ENCODE data around the gene SRGAP1. TPM values are rescaled to one million over a fixed set of nuclear protein-coding genes. Genes with fewer than 3 reads are reported as not detected.
"Not testable (repeated sequence)": the region's sequence is repeated elsewhere in the genome, so short reads cannot be mapped to it uniquely, and the experiment has no call there.

The SRGAP1 gene
- total RNA-seq, 1 donor = 25.8 TPM

DNA sequence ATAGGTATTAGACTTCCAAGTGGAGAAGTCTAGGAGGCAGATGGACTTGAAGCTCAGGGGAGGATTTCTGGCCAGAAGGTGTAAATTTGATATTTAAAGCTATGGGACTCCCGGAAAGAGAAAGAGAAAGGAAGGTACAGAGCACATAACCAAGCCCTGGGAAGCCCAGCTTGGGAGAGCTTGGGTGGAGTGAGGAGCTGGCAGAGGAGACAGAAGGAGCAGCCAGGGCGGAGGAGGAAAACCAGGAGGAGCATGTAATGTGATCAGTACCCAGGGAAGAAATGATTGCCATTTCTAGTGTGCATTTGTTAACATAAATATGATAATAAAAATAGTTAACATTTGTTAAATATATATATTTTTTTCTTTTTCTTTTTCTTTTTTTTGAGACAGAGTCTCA is 310.2 kb downstream of the SRGAP1 start:
- TF ChIP-seq, protein P1, sequence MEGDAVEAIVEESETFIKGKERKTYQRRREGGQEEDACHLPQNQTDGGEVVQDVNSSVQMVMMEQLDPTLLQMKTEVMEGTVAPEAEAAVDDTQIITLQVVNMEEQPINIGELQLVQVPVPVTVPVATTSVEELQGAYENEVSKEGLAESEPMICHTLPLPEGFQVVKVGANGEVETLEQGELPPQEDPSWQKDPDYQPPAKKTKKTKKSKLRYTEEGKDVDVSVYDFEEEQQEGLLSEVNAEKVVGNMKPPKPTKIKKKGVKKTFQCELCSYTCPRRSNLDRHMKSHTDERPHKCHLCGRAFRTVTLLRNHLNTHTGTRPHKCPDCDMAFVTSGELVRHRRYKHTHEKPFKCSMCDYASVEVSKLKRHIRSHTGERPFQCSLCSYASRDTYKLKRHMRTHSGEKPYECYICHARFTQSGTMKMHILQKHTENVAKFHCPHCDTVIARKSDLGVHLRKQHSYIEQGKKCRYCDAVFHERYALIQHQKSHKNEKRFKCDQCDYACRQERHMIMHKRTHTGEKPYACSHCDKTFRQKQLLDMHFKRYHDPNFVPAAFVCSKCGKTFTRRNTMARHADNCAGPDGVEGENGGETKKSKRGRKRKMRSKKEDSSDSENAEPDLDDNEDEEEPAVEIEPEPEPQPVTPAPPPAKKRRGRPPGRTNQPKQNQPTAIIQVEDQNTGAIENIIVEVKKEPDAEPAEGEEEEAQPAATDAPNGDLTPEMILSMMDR (IDR thresholded peaks at IDR 0.05; ENCODE audit: insufficient read depth, low read length) = no peak
- no peak overlapping the region for H3K4me3 ChIP-seq (ENCODE audit: low read depth, low read length)
- DNase-seq (ENCODE audit: low read depth) = no peak

DNA sequence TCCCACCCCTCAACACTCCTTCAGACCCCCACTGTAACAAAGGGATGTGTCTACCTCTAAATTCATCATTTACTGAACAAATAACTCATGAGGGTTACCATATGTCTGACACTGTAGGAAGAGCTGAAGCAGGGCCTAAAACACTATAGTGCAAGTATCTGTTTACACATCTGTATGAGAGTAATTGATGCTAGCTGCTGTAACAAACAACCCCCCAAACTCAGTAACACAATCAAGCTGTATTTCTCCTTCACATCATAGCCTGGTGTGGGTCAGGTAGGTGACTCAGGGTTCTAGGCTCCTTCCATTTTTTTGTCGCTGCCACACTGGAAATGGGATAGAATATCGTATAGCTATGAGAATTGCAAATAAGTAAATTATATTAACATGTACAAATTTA is 312.6 kb downstream of the SRGAP1 start:
- no peak overlapping the region for H3K4me3 ChIP-seq (ENCODE audit: low read depth, low read length)
- DNase-seq (ENCODE audit: low read depth) = no peak
- TF ChIP-seq, protein P1 (IDR thresholded peaks at IDR 0.05; ENCODE audit: insufficient read depth, low read length) = no peak

DNA sequence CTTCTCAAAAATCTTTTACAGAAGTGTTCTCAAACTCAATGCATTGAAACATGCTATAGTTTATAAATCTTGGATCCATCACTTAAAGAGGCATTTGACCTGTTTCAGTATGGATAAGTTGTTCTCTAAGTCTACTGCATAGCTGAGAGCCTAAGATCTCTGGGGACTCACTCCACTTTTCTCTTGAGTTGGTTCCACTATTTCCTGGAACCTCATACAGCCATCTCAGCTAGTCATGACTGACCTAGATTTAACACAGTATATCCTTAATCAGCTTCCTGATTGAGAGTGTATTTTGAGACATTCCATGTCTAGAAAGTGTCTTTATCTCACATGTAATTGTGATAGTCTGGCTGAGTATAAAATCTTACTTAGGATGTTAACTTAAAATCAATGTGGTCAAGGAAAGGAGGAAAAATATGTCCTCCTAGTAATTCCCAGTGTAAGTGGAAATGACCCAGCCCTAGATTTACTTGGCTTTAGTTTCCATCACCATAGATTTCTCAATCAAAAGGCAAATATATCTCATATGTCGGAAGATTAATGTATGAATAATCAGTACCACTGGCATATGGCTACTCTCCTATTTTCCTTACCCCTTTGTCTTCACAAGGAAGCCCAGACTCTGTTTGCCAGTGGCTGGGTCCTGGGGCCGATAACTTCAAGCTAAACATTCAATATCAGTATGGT is 315.7 kb downstream of the SRGAP1 start:
- no peak overlapping the region for H3K4me3 ChIP-seq (ENCODE audit: low read depth, low read length)
- DNase-seq (ENCODE audit: low read depth) = peak; percentile 85
- TF ChIP-seq, protein P1 (IDR thresholded peaks at IDR 0.05; ENCODE audit: insufficient read depth, low read length) = no peak

DNA sequence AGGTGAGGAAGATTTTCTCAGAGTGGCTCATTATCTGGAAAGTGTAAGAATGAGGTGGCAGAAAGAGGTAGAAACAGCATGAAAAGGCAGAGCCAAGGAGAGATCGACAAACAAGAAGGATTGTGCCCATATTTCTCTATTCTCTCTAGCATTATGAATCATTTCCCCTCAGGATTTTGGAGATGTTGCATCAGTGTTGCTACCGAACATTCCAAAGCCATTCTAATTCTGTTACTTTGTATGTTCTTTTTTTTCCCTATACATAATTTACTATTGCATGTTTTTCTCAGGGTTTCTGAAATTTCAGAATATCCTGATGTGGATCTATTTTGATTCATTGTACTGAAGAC is 316.2 kb downstream of the SRGAP1 start:
- H3K4me3 ChIP-seq (ENCODE audit: low read depth, low read length) = no peak overlapping the region
- peak; percentile 94 for DNase-seq (ENCODE audit: low read depth)
- TF ChIP-seq, protein P1 (IDR thresholded peaks at IDR 0.05; ENCODE audit: insufficient read depth, low read length) = no peak

DNA sequence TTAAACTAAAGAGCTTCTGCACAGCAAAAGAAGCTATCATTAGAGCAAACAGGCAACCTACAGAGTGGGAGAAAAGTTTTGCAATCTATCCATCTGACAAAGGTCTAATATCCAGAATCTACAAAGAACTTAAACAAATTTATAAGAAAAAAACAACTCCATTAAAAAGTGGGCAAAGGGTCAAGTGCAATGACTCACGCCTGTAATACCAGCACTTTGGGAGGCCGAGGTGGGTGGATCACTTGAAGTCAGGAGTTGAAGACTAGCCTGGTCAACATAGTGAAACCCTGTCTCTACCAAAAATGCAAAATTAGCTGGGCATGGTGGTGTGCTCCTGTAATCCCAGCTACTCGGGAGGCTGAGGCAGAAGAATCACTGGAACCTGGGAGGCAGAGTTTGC is 322.1 kb downstream of the SRGAP1 start:
- DNase-seq (ENCODE audit: low read depth) = peak; percentile 45

DNA sequence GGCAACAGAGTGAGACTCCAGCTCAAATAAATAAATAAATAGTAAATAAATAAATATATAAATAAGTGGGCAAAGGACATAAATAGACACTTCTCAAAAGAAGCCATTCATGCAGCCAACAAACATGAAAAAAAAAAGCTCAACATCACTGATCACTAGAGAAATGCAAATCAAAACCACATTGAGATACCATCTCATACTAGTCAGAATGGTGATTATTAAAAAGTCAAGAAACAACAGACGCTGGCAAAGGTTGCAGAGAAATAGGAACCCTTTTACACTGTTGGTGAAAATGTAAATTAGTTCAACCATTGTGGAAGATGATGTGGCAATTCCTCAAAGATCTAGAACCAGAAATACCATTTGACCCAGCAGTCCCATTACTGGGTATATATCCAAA is 322.5 kb downstream of the SRGAP1 start:
- not testable (repeated sequence) for H3K4me3 ChIP-seq (ENCODE audit: low read depth, low read length); DNase-seq (ENCODE audit: low read depth)

More for the DNA sequence above, 322.1 kb downstream of the SRGAP1 start:
- H3K4me3 ChIP-seq (ENCODE audit: low read depth, low read length) = not testable (repeated sequence)

DNA sequence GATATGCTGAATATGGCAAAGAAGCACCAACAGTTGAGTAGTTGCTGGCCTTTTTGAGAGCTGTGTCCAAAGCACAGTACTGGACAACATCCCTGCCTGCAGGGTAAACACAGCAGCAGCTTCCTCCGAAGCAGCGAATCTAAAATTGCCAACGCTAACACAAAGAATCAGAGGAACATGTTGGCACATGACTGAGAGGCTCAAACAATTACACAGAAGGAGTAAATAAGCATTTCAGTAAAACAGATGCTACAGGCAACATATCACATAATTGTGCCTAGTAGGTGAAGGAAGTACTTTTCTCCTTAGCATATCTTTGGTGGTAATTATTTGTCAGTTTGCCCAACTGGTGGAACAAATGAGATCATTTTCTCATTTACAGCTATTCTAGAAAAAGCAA is 325.5 kb downstream of the SRGAP1 start:
- DNase-seq (ENCODE audit: low read depth) = no peak
- TF ChIP-seq, protein P1 (IDR thresholded peaks at IDR 0.05; ENCODE audit: insufficient read depth, low read length) = no peak
- no peak overlapping the region for H3K4me3 ChIP-seq (ENCODE audit: low read depth, low read length)

DNA sequence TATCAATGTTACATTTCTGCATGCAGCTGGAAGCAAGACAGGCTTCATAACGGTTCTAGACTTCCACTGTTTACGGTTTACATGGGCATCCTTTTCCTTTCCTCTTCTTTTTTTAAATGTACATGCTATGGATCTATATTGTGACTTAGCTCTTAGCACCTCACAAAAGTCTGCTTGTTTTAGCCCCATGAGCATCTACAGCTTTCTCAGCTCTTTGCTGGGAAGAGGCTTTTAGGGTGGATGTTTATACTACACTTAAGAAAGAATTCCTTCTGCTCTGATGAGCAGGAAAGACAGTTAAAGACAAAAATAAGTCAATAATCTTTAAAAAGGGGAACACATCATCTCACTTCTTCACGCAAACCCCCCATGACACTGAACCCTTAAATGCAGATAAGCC is 326.2 kb downstream of the SRGAP1 start:
- no peak for DNase-seq (ENCODE audit: low read depth)
- TF ChIP-seq, protein P1 (IDR thresholded peaks at IDR 0.05; ENCODE audit: insufficient read depth, low read length) = no peak
- no peak overlapping the region for H3K4me3 ChIP-seq (ENCODE audit: low read depth, low read length)
